HG02870 (cell line): ENCODE results near the gene HPSE.

Experiments
- ATAC-seq: cut with Tn5 transposase; IDR thresholded peaks from one replicate; pipeline ENCODE4 v1.9.1; 2021; ENCODE audit warnings: mild to moderate bottlenecking, moderate library complexity; ENCODE audit not compliant: unreplicated experiment

The HPSE gene

GRCh38 chr4:83251447-83251830 is 83.2 kb downstream of the HPSE start:
- no peak for ATAC-seq

GRCh38 chr4:83250687-83251446 is 83.8 kb downstream of the HPSE start:
- no peak for ATAC-seq

GRCh38 chr4:83248486-83248885 is 86.2 kb downstream of the HPSE start:
- no peak for ATAC-seq

- ATAC-seq, result no peak
Observed at GRCh38 chr4:83247415-83248357, 87.0 kb downstream of the HPSE start.
